DMS79 (cell line): Measurements from ENCODE around the gene DMD.

Source experiments
- DNase-seq: peaks from one replicate; lab custom pipeline; 2025; lab: John Stamatoyannopoulos, UW

Gene DMD

GRCh38 chrX:31279359-31279758, 1932.0 kb downstream of the DMD start:
- DNase-seq = no peak

DNA sequence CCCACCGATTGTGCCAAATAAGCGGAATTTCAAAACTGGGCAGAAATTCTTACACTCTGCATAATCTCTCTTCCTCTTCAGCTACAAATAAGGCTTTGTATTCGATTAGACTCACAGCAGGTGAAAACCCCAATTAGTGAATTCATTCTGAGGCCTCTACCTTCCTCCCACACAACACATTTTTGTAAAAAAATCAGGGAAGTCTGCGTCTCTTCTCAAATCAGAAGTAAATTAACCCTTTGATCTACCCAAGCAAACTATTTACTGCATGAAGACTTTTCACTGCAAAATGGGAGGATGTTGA, 1938.9 kb downstream of the DMD start:
- DNase-seq = no peak

GRCh38 chrX:31271615-31272471, 1939.5 kb downstream of the DMD start:
- no peak for DNase-seq

GRCh38 chrX:31269914-31270313, 1941.4 kb downstream of the DMD start:
- DNase-seq = no peak

- DNase-seq = no peak
These were observed 1943.0 kb downstream of the DMD start for GRCh38 chrX:31268359-31268758.

GRCh38 chrX:31266203-31267076, 1944.9 kb downstream of the DMD start:
- DNase-seq = no peak

GRCh38 chrX:31265383-31265782, 1946.0 kb downstream of the DMD start:
- no peak for DNase-seq

DNA sequence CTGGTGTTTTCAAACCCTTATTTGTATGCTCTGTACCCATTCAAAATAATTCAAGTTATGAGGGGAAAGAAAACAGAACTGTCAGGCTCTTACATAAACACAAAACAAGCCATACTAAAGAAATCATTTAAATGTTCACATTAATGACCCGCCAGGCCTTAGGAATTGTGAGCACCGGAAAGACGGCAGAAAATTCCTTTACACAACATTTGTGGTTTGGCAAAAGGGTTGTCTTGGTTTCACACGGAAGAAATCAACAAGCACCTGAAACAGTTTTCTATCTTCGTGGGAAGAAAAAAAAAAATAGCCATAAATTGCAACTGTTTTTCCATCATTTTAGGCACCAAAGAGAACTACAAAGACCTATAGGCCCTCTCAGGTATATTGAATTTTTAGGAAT, 1951.0 kb downstream of the DMD start:
- DNase-seq = no peak

DNA sequence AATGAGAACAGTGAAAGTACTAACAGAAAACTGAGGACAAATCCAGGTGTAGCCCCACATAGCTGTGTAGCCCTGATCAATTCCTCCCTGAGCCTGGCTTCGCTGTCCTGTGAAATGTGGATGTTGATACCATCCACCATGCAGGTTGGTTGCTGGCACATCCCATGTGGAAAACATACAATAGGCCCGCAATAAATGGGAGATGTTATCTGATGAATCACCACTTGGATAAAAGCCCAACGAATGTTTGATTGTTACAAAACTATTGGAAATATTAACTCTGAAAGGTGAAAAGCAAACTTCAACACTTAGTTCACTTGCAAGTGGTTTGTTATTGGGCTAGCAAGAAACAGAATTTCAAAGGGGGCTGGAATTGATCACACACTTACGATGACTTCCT, 1953.2 kb downstream of the DMD start:
- DNase-seq = no peak

DNA sequence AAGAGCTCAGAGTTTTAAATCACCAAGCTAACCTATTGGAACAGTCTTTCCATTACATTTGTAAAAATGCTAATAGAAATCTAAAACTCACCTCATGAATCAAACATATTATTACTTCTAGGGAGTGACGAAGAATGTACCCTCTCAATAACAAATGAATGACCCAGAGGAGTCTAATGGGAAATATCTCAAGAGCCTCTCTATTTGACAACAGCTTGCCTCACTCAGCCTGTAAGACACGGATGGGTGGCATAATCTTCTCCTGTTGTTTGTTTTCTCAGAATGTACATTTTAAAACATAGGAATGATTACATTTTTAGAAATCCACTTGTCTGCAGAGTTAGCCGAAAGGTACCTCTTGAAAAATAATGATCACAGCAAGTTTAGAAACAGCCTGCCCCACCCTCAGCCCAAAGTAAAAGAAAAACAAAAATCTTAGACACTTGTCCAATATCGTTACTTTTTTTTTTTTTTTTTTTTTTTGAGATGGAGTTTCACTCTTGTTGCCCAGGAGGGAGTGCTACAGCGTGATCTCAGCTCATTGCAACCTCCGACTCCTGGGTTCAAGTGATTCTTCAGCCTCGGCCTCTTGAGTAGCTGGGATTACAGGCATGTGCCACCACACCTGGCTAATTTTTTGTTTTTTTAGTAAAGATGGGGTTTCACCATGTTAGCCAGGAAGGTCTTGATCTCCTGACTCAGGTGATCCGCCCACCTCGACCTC, 1955.9 kb downstream of the DMD start:
- no peak for DNase-seq

DNA sequence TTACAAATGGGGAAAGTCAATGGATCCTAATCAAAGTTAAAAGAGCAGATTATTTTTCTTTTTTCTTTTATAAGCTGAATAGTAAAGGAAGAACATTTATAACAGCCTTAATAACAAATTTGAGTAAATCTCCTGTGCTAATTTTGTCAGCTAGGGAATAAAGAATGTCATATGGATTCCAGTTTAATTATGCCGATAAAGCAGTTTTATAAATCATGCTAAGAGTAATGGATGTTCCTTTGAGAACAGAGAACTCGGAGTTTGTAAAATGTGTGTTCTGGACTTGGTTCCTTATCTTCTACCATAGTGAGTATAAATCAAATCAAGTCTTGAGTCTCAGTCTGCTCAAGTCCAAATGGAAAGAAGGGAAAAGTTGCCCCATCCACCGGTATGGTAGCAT, 1959.2 kb downstream of the DMD start:
- no peak for DNase-seq

GRCh38 chrX:31251336-31251735, 1960.0 kb downstream of the DMD start:
- DNase-seq = no peak

- no peak for DNase-seq
These were observed 1965.6 kb downstream of the DMD start for GRCh38 chrX:31245714-31246113.

DNA sequence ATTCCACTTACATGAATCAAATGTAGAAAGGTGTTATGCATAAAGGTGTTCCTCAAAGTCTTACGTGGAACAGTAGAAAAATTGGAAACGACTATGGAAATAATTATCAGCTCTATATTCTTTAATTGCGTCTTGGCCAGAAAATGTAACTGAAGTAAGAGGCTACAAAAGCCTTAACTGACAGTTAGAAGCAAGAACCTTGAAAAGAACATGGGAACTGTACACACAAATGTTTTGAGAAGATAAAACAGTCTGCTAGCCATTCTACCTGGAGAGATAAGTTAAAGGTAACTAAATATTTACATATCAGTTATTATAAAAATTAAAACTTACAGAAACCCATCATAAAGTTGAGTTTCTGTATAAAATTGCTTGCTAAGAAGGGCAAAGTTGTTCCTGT, 1967.5 kb downstream of the DMD start:
- no peak for DNase-seq

GRCh38 chrX:31240982-31241381, 1970.4 kb downstream of the DMD start:
- no peak for DNase-seq

DNA sequence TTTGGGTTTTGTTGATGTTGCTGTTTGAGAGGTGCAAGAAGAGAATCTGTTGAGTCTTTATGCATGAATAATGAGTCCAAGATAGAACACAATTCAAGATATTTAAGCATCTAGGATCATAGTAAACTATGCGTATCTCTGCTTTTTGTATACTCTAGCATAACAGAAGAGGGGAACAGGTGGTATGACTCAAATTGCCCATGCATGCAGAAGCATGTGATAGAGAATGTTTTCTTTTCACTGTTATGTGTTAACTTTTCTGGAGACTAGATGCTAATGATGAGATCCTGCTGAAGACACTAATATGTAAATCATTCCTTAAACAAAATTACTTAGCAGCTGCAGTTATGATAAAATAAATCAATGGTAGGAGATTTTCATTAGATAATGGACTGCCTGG, 1974.2 kb downstream of the DMD start:
- no peak for DNase-seq

DNA sequence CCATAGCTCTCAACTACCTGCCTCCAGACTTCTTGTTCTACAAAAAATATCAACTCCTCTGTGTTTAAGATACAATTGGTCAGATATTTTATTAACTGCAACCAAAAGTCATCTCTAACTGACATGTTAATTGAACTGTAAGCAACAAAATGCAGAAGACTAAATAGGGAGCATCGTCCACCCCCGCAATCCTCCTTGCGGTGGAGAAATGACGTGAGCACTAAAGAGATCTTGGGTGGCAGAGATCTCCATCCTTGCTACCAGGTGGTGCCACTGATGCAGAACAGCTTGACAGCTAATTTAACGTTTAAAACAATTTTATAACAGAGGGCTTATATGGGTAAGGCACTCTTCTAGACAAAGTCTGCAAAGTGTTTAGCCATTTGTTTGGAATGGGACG, 1975.1 kb downstream of the DMD start:
- no peak for DNase-seq

DNA sequence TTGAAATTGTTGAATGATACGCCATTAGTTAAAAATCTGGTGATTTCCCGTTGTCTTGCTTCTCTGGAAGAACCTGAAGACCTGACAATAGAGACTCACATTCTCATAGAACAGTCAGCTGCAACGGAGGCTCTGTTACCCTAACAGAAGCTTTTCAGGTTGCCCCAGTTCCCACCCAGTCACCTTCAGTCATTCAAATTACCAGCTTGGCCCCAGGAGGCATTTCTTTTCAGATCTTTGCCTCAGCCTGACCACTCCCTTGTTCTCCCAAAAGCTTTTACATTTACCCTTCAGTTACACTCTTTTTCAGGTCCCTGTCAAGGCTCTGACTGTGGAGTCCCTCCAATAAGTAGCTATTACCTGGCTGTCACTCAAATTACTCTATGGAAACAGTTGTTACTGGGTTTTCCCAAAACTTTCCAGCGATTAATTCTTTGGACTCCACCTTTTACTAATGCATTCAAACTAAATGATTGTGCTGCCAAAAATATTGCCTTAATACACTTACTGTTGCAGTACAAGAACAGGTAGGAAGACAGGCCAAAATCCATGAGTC, 1977.3 kb downstream of the DMD start:
- no peak for DNase-seq

DNA sequence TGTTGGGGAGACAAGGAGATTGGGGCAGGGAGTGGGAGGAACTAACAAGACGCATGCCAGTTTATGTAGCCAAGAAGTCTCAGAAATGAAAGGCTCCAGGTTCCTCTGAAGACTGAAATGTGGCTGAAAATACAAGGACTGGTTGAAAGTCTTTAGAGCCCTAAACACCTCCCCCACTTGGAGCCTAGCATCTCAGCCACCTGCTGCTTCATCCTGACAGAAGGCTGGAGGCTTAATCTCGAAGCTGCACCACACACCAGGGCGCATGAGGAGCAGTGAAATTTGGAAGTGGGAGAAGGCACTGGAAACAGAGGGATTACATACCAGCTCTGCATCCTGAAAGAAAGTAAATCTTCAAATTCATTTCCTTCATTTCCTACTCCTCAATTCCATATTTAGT, 1978.8 kb downstream of the DMD start:
- DNase-seq = no peak

DNA sequence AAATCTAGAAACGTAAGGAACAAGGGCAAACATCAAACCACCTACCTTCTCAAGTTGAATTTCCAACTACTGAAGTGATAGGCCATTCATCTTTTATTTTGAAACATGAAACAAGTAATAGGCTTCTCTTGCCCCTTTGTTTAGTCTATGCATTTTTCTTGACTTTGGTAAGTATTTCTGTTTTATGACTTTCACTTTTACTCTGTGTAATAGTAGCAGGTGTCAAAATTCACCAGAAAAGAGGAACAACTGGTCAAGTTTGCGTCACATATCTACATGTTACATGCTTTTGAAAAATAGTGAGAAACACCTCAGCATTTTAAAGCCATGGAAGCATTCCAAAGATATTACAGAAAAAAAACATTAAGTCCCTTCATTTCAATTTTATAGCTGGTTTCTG, 1982.4 kb downstream of the DMD start:
- no peak for DNase-seq

- DNase-seq = no peak
These were observed 1982.9 kb downstream of the DMD start for GRCh38 chrX:31228415-31228832.

DNA sequence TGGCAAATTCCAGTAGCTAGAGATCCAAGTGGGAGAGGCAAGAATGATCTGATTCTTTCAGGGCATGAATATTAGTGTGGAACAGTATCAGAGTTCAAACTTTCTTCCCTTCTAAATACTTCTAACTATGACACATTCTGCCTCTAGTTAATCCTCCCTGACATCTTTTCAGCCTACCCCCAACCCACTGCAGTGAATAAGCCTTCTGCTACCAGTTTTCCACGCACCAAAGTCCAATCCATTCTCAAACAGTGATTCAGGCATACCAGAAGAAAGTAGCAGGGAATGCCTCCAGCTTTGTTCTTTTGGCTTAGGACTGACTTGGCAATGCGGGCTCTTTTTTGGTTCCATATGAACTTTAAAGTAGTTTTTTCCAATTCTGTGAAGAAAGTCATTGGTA, 1984.1 kb downstream of the DMD start:
- DNase-seq = no peak
